NCI-H82 (cell line): ENCODE results near the gene MICALL2.

Experiments
- DNase-seq: peaks from one replicate; lab custom pipeline; 2025; lab: John Stamatoyannopoulos, UW

Gene MICALL2

DNA sequence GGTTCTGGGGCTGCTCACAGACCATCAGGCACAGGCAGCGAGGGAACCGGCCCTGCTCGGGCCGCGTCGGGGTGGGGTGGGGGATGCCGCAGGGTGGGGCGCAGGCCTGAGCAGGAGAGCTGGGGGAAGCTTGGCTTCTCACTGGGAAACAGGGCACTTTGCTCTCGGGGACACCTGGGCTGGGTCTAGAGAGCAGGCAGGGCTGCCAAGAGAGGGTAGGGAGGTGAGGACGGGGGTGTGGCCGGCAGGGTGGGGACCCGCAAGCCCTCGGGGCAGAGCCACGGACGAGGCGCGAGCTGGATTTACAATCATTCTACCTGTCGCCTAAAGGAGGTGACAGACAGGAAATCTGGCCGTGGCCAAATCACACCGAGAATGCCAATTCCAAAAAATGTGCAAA is 33.9 kb upstream of the MICALL2 start:
- DNase-seq, result no peak

DNA sequence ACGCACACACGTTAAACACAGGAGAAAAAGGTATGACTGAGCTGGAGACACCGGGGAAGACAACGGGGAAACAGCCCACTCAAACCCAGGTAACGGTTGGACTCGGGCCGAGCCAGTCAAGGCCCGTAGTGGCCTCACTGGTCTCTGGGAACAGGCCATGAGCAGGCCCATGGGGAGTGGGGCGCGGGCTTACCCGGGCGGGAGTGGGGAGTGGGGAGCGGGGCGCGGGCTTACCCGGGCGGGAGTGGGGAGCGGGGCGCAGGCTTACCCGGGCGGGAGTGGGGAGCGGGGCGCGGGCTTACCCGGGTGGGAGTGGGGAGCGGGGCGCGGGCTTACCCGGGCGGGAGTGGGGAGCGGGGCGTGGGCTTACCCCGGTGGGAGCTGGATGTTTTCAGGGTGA is 33.4 kb upstream of the MICALL2 start:
- no peak for DNase-seq

DNA sequence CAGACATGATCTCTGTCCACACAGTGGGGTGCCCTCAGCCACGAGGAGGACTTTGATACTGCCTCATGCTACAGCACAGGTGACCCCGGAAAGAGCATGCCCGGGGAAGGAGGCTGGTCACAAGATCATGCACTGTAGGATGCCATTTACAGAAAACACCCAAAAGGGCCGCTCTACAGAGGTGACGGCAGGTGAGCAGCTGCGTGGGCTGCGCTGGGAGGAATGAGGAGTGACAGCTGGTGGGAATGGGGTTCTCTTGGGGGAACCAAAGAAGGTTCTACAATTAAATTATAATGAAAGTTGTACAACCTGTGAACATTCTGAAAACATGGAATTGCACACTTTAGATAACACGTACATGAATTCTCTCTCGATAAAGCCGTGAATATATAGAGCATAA is 33.0 kb upstream of the MICALL2 start:
- no peak for DNase-seq

DNA sequence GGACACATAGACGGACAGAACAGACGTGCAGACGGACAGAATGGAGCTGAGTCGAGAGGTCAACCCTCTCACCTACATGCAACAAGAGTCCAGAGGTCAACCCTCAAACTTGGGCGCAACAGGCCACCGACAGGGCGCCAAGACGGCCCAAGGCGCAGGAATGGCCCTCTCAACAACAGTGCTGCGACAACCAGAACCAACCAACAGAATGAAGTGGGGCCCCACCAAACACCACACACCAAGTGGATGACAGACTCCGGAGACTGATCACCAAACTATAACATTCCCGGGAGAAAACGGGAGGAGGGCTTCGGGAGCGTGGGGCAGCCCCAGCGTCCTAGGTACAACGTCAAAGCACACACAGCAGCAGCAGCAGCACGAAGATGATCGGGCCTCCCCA is 31.6 kb upstream of the MICALL2 start:
- DNase-seq, result no peak

GRCh38 chr7:1489336-1489735 is 30.1 kb upstream of the MICALL2 start:
- no peak for DNase-seq

GRCh38 chr7:1488016-1488415 is 28.7 kb upstream of the MICALL2 start:
- no peak for DNase-seq

DNA sequence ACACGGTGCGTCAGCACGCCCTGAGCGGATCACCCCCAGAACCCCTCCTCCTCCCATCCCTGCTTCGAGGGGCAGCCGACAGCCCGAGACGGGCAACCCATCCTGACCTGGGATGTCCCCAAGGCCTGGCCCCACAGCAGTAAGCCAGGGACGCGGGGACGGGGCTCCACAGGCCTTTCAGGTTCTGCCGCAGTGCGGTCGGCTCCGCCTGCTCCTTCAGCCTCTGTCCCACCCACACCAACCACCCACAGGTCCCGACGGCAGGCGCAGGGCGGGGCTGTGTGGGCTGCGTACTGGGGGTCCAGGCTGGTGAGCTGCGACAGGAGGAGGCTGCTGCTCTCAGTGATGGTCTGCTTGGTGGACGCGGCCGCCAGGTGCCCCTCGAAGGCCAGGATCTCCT is 28.2 kb upstream of the MICALL2 start:
- DNase-seq, result no peak

GRCh38 chr7:1486571-1486970 is 27.3 kb upstream of the MICALL2 start:
- DNase-seq, result no peak

- DNase-seq, result no peak
Observed at GRCh38 chr7:1485156-1485555, 25.9 kb upstream of the MICALL2 start.

GRCh38 chr7:1484569-1484968 is 25.3 kb upstream of the MICALL2 start:
- DNase-seq, result no peak

- no peak for DNase-seq
Observed at GRCh38 chr7:1483536-1484505, 24.6 kb upstream of the MICALL2 start.

- no peak for DNase-seq
Observed at GRCh38 chr7:1483079-1483478, 23.8 kb upstream of the MICALL2 start.

- no peak for DNase-seq
Observed at GRCh38 chr7:1481300-1481699, 22.0 kb upstream of the MICALL2 start.

- DNase-seq, result no peak
Observed at GRCh38 chr7:1480670-1481069, 21.4 kb upstream of the MICALL2 start.

DNA sequence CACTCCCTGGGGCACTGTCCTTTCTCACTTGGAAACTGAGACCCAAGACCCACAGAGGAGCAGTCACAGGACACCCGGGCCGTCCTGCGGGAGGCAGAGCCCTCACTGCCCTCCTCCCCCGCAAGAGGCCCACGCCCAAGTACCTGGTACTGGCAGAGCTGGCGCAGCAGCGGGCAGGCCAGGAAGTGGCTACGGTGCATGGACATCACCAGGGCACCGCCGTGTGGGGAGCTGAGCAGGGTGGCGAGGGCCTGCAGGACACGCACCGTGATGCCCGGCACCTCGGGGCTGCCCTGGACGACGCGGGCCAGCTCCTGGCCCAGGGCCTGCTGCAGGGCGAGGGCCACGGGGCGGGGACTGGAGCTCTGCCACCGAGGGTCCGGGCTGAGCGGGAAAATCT is 20.0 kb upstream of the MICALL2 start:
- DNase-seq, result no peak

DNA sequence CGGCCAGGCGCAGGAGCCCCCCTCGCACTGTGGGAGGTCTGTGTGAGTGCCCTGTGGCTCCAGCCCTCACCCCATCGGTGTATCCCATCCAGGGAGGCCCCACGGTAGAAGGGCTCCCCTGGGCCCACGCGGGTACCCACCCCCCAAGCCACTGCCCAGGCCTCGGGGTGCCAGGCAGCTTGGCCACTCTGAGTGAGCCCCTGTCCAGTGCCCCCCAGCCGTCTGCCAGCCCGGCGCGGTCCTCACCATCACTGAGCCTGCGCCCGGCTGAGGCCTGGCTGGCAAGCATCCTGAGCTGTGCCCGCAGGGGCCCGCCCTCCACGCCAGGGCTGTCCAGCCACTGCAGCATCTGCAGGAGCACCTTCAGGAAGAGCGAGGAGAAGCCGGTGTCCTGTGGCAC is 19.2 kb upstream of the MICALL2 start:
- DNase-seq, result no peak

- no peak for DNase-seq
Observed at GRCh38 chr7:1476859-1477258, 17.6 kb upstream of the MICALL2 start.

DNA sequence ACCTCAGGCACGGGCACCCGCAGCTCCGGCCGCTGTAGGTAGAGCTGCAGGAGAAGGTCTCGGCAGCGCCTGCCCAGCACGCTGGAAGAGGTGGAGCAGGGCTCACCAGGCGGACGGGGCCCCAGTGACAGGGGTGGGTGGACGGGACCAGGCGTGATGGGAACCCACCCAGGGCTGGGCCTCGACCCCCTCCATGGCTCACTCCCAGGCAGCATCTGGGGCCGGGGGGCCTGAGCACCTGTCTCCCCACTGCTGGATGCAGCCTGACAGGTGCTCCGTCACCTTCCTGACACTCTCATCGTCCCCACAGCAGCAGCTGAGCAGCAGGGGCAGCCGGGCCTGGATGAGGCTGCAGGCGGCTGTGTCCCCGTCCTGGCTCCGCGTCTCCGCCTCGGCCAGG is 16.7 kb upstream of the MICALL2 start:
- no peak for DNase-seq

DNA sequence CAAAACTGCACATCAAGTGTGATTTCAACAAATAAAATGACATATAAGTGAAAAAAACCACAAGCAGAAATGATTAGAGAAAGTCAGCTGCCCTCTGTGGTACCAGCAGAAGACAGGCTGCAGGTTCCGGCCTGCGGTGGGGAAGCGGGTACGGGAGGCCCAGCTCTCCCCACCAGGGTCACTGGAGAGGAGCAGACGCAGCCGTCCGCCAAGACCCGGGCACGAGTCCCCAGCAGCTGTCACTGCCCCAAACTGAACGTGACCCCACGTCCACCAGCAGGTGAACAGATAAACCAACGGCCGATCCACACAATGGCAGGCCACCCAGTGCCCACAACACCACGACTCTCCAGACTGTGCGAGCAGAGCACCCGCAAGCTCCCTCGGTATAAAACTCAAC is 16.1 kb upstream of the MICALL2 start:
- DNase-seq, result no peak

DNA sequence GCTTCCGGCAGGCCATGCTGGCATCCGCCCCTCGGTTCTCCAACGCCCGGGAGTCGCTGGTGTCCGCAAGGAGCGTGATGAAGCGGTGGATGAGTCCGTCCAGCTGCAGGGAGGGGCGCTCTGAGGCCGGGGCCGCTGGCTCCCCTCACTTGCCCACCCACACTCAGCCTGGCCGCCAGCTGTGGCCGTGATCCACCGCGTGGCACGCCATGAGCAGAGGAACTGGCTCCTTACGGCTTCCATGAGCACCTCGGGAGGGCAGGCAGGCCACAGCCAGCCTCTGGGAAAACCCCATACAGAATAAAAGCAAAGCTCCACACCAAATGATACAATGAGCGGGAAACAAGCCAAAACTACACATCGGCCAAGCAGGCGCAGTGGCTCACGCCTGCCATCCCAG is 15.5 kb upstream of the MICALL2 start:
- DNase-seq, result no peak

GRCh38 chr7:1473864-1474512 is 14.7 kb upstream of the MICALL2 start:
- DNase-seq, result peak; percentile 91

GRCh38 chr7:1470901-1471300 is 11.6 kb upstream of the MICALL2 start:
- DNase-seq, result no peak

GRCh38 chr7:1468643-1469298 is 9.5 kb upstream of the MICALL2 start:
- DNase-seq, result no peak
